ENCODE results near the gene LRRD1. TPM values are rescaled to one million over a fixed set of nuclear protein-coding genes. Genes with fewer than 3 reads are reported as not detected.

LRRD1 gene
- total RNA-seq, 1 donor from 2014 or later: 0.15 TPM

DNA sequence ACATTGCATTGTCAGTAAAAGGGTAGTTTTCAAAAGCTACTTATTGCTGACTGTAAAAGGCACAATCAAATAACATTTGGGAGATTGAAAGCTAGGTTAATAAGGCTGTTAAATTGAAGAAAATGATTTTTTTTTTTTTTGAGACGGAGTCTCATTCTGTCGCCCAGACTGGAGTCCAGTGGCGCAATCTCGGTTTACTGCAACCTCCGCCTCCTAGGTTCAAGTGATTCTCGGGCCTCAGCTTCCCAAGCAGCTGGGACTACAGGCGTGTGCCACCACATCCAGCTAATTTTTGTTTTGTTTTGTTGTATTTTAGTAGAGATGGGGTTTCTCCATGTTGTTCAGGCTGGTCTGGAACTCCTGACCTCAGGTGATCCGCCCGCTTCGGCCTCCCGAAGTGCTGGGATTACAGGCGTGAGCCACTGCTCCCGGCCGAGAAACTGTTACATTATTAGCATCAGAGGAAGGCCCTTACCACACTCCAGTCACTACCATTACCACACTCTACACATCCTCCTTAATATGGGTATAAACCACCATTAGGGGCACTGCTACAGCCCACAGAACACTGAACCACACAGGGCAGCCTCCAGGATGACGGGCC is 45.7 kb downstream of the LRRD1 start:
- no peak for DNase-seq
- peaks cover 16% of the 10 kb centered on the region for H3K27me3 Mint-ChIP-seq (ENCODE audit: unreplicated experiment)
- peak overlapping the region; percentile 97 for H3K4me3 Mint-ChIP-seq (ENCODE audit: unreplicated experiment)
- TF ChIP-seq, protein P1, sequence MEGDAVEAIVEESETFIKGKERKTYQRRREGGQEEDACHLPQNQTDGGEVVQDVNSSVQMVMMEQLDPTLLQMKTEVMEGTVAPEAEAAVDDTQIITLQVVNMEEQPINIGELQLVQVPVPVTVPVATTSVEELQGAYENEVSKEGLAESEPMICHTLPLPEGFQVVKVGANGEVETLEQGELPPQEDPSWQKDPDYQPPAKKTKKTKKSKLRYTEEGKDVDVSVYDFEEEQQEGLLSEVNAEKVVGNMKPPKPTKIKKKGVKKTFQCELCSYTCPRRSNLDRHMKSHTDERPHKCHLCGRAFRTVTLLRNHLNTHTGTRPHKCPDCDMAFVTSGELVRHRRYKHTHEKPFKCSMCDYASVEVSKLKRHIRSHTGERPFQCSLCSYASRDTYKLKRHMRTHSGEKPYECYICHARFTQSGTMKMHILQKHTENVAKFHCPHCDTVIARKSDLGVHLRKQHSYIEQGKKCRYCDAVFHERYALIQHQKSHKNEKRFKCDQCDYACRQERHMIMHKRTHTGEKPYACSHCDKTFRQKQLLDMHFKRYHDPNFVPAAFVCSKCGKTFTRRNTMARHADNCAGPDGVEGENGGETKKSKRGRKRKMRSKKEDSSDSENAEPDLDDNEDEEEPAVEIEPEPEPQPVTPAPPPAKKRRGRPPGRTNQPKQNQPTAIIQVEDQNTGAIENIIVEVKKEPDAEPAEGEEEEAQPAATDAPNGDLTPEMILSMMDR (IDR thresholded peaks at IDR 0.05; ENCODE audit: partially characterized antibody, unreplicated experiment): no peak
- peaks cover 23% of the 10 kb centered on the region for H3K4me1 Mint-ChIP-seq (ENCODE audit: low read depth, unreplicated experiment)
- peak overlapping the region; percentile 100 for H3K27ac Mint-ChIP-seq (ENCODE audit: unreplicated experiment)
- H3K36me3 Mint-ChIP-seq (ENCODE audit: unreplicated experiment): no peaks in the 10 kb centered on the region
- H3K9me3 Mint-ChIP-seq (ENCODE audit: unreplicated experiment): peaks cover 18% of the 10 kb centered on the region

DNA sequence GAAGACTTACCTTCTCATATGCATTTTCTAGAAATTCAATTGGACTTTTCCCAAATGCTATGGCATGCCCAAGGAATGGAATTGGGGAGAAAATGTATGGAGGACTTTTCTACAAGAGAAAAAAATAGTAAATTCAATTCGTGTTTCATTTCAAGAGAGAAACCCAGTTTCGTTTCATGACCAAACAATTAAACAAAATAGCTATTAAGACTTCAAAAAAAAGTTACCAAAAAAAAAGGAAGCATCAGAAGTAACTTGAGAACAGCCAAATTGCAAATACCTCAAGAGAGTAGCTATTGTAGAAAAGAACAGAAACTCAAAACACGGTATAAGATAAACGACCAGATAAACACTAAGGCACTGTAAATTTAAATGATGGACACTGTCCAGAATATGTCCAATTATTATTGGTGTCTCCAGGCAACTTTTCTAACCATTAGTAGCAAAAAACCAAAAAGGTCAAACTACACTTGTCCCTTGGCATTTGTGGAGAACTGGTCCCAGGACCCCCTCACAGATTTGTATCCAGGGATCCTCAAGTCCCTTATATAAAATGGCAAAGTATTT is 47.1 kb downstream of the LRRD1 start:
- Mint-ChIP-seq H3K4me1 (ENCODE audit: low read depth, unreplicated experiment) (peaks cover 23% of the 10 kb centered on the region), H3K27me3 (ENCODE audit: unreplicated experiment) (peaks cover 16% of the 10 kb centered on the region), H3K9me3 (ENCODE audit: unreplicated experiment) (peaks cover 18% of the 10 kb centered on the region), H3K36me3 (ENCODE audit: unreplicated experiment) (no peaks in the 10 kb centered on the region), H3K27ac (ENCODE audit: unreplicated experiment) (no peak overlapping the region), H3K4me3 (ENCODE audit: unreplicated experiment) (peak overlapping the region; percentile 84)
- TF ChIP-seq, protein P1 (IDR thresholded peaks at IDR 0.05; ENCODE audit: partially characterized antibody, unreplicated experiment): no peak
- no peak for DNase-seq

DNA sequence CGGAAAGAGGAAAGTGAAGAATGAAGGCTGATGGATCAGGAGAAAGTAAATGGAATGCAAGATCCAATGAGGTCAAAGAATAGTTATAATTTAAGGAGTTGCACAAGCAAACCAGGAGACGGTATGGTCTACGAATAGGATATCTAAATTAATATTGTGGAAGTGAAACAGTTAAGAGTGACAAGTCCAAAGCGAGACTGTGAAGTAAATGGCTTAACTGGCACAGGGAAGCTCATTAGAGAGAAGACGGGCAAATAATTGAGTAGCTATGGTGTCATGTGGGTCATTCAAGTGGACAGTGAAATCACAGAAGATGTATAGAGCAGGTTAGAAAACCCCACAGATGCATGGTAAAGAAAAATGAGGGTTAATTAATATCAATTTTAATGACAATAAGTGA is 47.8 kb downstream of the LRRD1 start:
- Mint-ChIP-seq H3K4me1 (ENCODE audit: low read depth, unreplicated experiment) (peaks cover 23% of the 10 kb centered on the region), H3K27ac (ENCODE audit: unreplicated experiment) (no peak overlapping the region), H3K9me3 (ENCODE audit: unreplicated experiment) (peaks cover 18% of the 10 kb centered on the region), H3K4me3 (ENCODE audit: unreplicated experiment) (peak overlapping the region; percentile 84), H3K36me3 (ENCODE audit: unreplicated experiment) (no peaks in the 10 kb centered on the region), H3K27me3 (ENCODE audit: unreplicated experiment) (peaks cover 16% of the 10 kb centered on the region)
- TF ChIP-seq, protein P1 (IDR thresholded peaks at IDR 0.05; ENCODE audit: partially characterized antibody, unreplicated experiment): no peak
- DNase-seq: no peak

DNA sequence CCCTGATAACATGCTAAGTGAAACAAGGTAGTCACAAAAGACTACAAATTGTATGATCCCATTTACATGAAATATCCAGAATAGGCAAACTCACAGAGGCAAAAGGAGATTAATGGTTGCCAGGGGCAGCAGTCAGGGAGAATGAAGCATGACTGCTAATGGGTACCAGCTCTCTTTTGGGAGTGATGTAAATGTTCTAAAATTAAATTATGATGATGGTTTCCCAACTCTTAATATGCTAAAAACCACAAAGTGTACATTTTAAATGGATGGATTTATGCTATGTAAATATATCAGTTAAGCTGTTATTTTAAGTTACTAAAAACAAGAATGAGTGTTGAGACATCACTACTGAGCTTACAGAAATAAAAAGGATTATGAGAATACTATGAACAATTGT is 57.3 kb downstream of the LRRD1 start:
- peaks cover 3% of the 10 kb centered on the region for H3K4me1 Mint-ChIP-seq (ENCODE audit: low read depth, unreplicated experiment)
- no peaks in the 10 kb centered on the region for H3K9me3 Mint-ChIP-seq (ENCODE audit: unreplicated experiment)
- H3K36me3 Mint-ChIP-seq (ENCODE audit: unreplicated experiment): peaks cover 16% of the 10 kb centered on the region
- DNase-seq: no peak
- TF ChIP-seq, protein P1 (IDR thresholded peaks at IDR 0.05; ENCODE audit: partially characterized antibody, unreplicated experiment): no peak
- no peaks in the 10 kb centered on the region for H3K27me3 Mint-ChIP-seq (ENCODE audit: unreplicated experiment)
- H3K27ac Mint-ChIP-seq (ENCODE audit: unreplicated experiment): no peak overlapping the region
- H3K4me3 Mint-ChIP-seq (ENCODE audit: unreplicated experiment): no peak overlapping the region

DNA sequence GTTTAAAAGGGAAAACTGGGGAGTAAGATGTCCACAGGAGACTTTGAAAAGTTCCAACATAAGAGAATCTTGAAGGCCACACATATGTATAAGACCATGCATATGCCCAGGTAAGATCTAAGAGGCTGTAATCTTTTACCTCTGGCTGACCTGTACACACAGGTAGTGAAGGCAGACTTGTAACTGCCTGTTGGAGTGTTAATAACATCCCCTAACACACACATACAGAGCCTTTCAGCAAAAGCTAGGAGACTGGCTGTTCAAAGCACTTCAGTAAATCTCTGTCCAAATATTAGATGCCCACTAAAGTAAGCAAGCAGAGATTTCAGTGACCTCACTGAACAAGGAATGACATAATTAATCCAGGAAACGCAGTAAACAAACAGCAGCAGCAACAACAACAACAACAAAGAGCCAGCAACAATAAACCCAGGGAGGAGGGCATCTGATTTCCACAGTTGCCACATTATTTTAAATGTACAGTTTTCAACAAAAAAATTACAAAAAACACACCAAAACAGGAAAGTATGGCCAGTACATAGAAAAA is 59.7 kb downstream of the LRRD1 start:
- Mint-ChIP-seq H3K9me3 (ENCODE audit: unreplicated experiment) (peaks cover 2% of the 10 kb centered on the region), H3K27me3 (ENCODE audit: unreplicated experiment) (peaks cover 1% of the 10 kb centered on the region), H3K27ac (ENCODE audit: unreplicated experiment) (no peak overlapping the region), H3K4me1 (ENCODE audit: low read depth, unreplicated experiment) (peaks cover 10% of the 10 kb centered on the region), H3K4me3 (ENCODE audit: unreplicated experiment) (no peak overlapping the region), H3K36me3 (ENCODE audit: unreplicated experiment) (peaks cover 31% of the 10 kb centered on the region)
- no peak for DNase-seq
- TF ChIP-seq, protein P1 (IDR thresholded peaks at IDR 0.05; ENCODE audit: partially characterized antibody, unreplicated experiment): no peak

Data from glutamatergic neuron (in vitro differentiated cells).